HepG2 (cell line): ENCODE measurements around the gene RHOD. TPM values are rescaled to one million over a fixed set of nuclear protein-coding genes. Genes with fewer than 3 reads are reported as not detected.

Experiments
- ATAC-seq: fragments of 200-7000 bp; cut with Tn5 transposase; 3 replicates; pipeline ENCODE4 v1.9.1; 2020; ENCODE audit warnings: mild to moderate bottlenecking, moderate library complexity
- Bru-seq: library from RNA; stranded (reverse); fragments of 400-500 nt; gene quantifications from one replicate; lab custom pipeline; 2021; lab: Mats Ljungman, UMichigan
- BruChase-seq, 2 experiments: library from RNA; stranded (reverse); fragments of 400-500 nt; gene quantifications; one replicate each; lab custom pipeline; 2021; lab: Mats Ljungman, UMichigan
- BruUV-seq: library from RNA; stranded (reverse); fragments of 400-500 nt; replicated peaks from 2 replicates; lab custom pipeline; 2021; lab: Mats Ljungman, UMichigan
- CTCF ChIA-PET: fragments of 300-600 bp; formaldehyde crosslinking; extraction: SDS; loops from one replicate; lab custom pipeline; 2021; ENCODE audit warnings: low total read pairs, inconsistent platforms, low intra/inter-chr PET ratio; lab: Yijun Ruan, JAX
- POLR2A ChIA-PET: fragments of 350-600 bp; sonication (Branson Sonifier 250); formaldehyde crosslinking; loops from one replicate; lab custom pipeline; 2020; ENCODE audit warnings: antibody characterized with exemption, inconsistent platforms; lab: Yijun Ruan, JAX
- DNase-seq: peaks from one replicate; pipeline ENCODE4 v3.0.0-alpha.2; 2015; ENCODE audit warnings: low spot score
- FAIRE-seq: peaks from 3 replicates; lab custom pipeline; 2011; peaks lifted over from hg19 to GRCh38; lab: Jason Lieb, UNC
- H2AFZ ChIP-seq: one replicate; pipeline ENCODE4 v1.6.1; 2011; ENCODE audit warnings: low read length, inconsistent platforms
- H3K27ac ChIP-seq: fragments of 300-600 bp; 3 replicates; pipeline ENCODE4 v1.8.0; 2011; ENCODE audit warnings: mixed run types, mild to moderate bottlenecking, mixed read lengths, low read length, inconsistent platforms; ENCODE audit not compliant: insufficient read depth; ENCODE audit errors: extremely low read length
- H3K27me3 ChIP-seq, 2 experiments: fragments of 200-600 bp in 1 of 2; 2 replicates in 1 of 2; 3 replicates in 1 of 2; pipeline versions ENCODE4 v1.6.0 to v1.8.0; 2011; ENCODE audit warnings: low read length in 2 of 2, mild to moderate bottlenecking in 2 of 2, moderate library complexity in 2 of 2, inconsistent platforms in 1 of 2; ENCODE audit not compliant: insufficient read depth in 2 of 2, control insufficient read depth in 1 of 2
- H3K36me3 ChIP-seq, 2 experiments: fragments of 200-600 bp in 1 of 2; replicated peaks in 1 of 2; 2 replicates in 1 of 2; 3 replicates in 1 of 2; pipeline versions ENCODE4 v1.5.1 to v1.8.0; 2011; ENCODE audit warnings: low read length in 2 of 2, inconsistent platforms in 1 of 2; ENCODE audit not compliant: insufficient read depth in 2 of 2, control insufficient read depth in 1 of 2
- H3K4me1 ChIP-seq: 2 replicates; pipeline ENCODE4 v1.5.1; 2012; ENCODE audit warnings: low read length, inconsistent platforms; ENCODE audit not compliant: insufficient read depth
- H3K4me2 ChIP-seq: 2 replicates; pipeline ENCODE4 v1.6.0; 2011; ENCODE audit warnings: low read depth, low read length, inconsistent platforms
- H3K4me3 ChIP-seq, 3 experiments: fragments of 200-600 bp in 1 of 3; sonication (generic), shearing (Covaris generic) in 1 of 3; replicated peaks in 1 of 3; 2 replicates each; pipeline ENCODE4 v1.5.1; 2011 to 2016; ENCODE audit warnings: low read length in 3 of 3, inconsistent platforms in 2 of 3, low read depth in 2 of 3, mild to moderate bottlenecking in 2 of 3, control low read depth in 1 of 3, mixed read lengths in 1 of 3; ENCODE audit not compliant: insufficient read depth in 1 of 3
- H3K79me2 ChIP-seq: one replicate; pipeline ENCODE4 v1.6.1; 2011; ENCODE audit warnings: low read length, inconsistent platforms; ENCODE audit not compliant: insufficient read depth
- H3K9ac ChIP-seq: 2 replicates; pipeline ENCODE4 v1.6.0; 2011; ENCODE audit warnings: mild to moderate bottlenecking, low read depth, low read length, inconsistent platforms; ENCODE audit not compliant: insufficient read depth
- H3K9me3 ChIP-seq: 2 replicates; pipeline ENCODE4 v1.5.1; 2012; ENCODE audit warnings: mild to moderate bottlenecking, low read length
- H4K20me1 ChIP-seq: 2 replicates; pipeline ENCODE4 v1.6.0; 2011; ENCODE audit warnings: inconsistent platforms, mild to moderate bottlenecking, low read length, moderate library complexity; ENCODE audit not compliant: insufficient read depth
- ADNP ChIP-seq: sonication (generic); formaldehyde crosslinking; IDR thresholded peaks from 2 replicates; pipeline ENCODE4 v1.4.0; 2020; ENCODE audit warnings: missing genetic modification reagents
- CHCHD3 ChIP-seq: sonication (generic); formaldehyde crosslinking; IDR thresholded peaks from 2 replicates; pipeline ENCODE4 v1.8.0; 2022; ENCODE audit warnings: mild to moderate bottlenecking, missing genetic modification reagents, moderate library complexity
- MIER3 ChIP-seq: IDR thresholded peaks from 2 replicates; pipeline ENCODE4 v1.6.1; 2016; ENCODE audit warnings: missing compliant biosample characterization, borderline replicate concordance
- SETDB1 ChIP-seq: sonication (generic); formaldehyde crosslinking; IDR thresholded peaks from 2 replicates; pipeline ENCODE4 v1.5.1; 2020; ENCODE audit warnings: missing genetic modification reagents, mild to moderate bottlenecking, borderline replicate concordance
- ZBTB44 ChIP-seq: sonication (generic); formaldehyde crosslinking; IDR thresholded peaks from 2 replicates; pipeline ENCODE4 v1.4.0; 2020; ENCODE audit warnings: missing genetic modification reagents
- ZFP37 ChIP-seq: sonication (generic); formaldehyde crosslinking; IDR thresholded peaks from 2 replicates; pipeline ENCODE4 v1.4.0; 2020; ENCODE audit warnings: missing genetic modification reagents, borderline replicate concordance
- ZKSCAN5 ChIP-seq: sonication (generic); formaldehyde crosslinking; IDR thresholded peaks from 2 replicates; pipeline ENCODE4 v1.5.1; 2020; ENCODE audit warnings: mild to moderate bottlenecking, missing genetic modification reagents
- ZNF589 ChIP-seq: sonication (generic); formaldehyde crosslinking; conservative IDR thresholded peaks from 2 replicates; pipeline ENCODE4 v1.8.0; 2022; ENCODE audit warnings: mild to moderate bottlenecking, moderate library complexity, missing genetic modification reagents
- WGBS: methylation state at CpG from one replicate; pipeline ENCODE4 v1.1.6; 2017; ENCODE audit warnings: low lambda C conversion rate; 5-methylcytosine and 5-hydroxymethylcytosine counted together
- in situ Hi-C: cut with HindIII; loops from 2 replicates; pipeline ENCODE4 v1.10.0; 2017; ENCODE audit warnings: low pct_unique_long_range_greater_than_20kb; ENCODE audit not compliant: extremely low pct_ligation_motif_present
- intact Hi-C: fragments of 100-400 bp; cut with micrococcal nuclease; formaldehyde crosslinking; loops from one replicate; pipeline ENCODE4 v1.10.0; 2022; ENCODE audit not compliant: unreplicated experiment
- long read RNA-seq, 2 experiments: library from RNA in 1 of 2; library from polyadenylated mRNA in 1 of 2; stranded (forward) in 1 of 2; unstranded in 1 of 2; transcript quantifications; one replicate each; pipeline ENCODE4 v2.0.0, GENCODE V29; 2019 to 2022
- polyA minus RNA-seq, 3 experiments: library from RNA; depleted of rRNA, polyadenylated mRNA; stranded (reverse); fragments of >200 nt; gene quantifications; 2 replicates each; pipeline ENCODE4 v1.2.3, GENCODE V29; 2011; ENCODE audit warnings: low replicate concordance in 1 of 3
- polyA plus RNA-seq, 8 experiments: library from polyadenylated mRNA; depleted of rRNA in 3 of 8; stranded (reverse) in 7 of 8; unstranded in 1 of 8; fragments of >200 nt; fragmentation: Illumina TruSeq in 4 of 8; extraction: Trizol in 4 of 8; gene quantifications; 2 replicates each; pipeline versions ENCODE4 v1.2.1 to v1.2.3, GENCODE V29; 2011 to 2016; ENCODE audit warnings: low read depth in 4 of 8, missing spikeins in 1 of 8, mixed read lengths in 1 of 8; ENCODE audit not compliant: insufficient read depth in 1 of 8
- total RNA-seq, 5 experiments: library from RNA; depleted of rRNA; stranded (reverse); fragments of >200 nt; fragmentation: Illumina TruSeq; extraction: Trizol; gene quantifications; 2 replicates each; pipeline ENCODE4 v1.2.3, GENCODE V29; 2016; ENCODE audit warnings: low read depth in 1 of 5
- TF ChIP-seq, protein P1 (sequence below): IDR thresholded peaks from 2 replicates; pipeline ENCODE4 v1.6.1; 2016; ENCODE audit warnings: missing genetic modification reagents, missing compliant biosample characterization
- TF ChIP-seq, protein P2 (sequence below): sonication (generic); formaldehyde crosslinking; IDR thresholded peaks from 2 replicates; pipeline ENCODE4 v1.4.0; 2020; ENCODE audit warnings: missing genetic modification reagents

RHOD gene, protein sequence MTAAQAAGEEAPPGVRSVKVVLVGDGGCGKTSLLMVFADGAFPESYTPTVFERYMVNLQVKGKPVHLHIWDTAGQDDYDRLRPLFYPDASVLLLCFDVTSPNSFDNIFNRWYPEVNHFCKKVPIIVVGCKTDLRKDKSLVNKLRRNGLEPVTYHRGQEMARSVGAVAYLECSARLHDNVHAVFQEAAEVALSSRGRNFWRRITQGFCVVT
- 0.27 and 0.29 TPM in 2 replicates for total RNA-seq (2016; rRNA removed; fragmentation: Illumina TruSeq; extraction: Trizol)
- 0.88 and 0.91 TPM in 2 replicates for total RNA-seq (2016; cell fraction: cytosol; rRNA removed; fragmentation: Illumina TruSeq; extraction: Trizol; ENCODE audit: low read depth)
- total RNA-seq (2016; cell fraction: insoluble cytoplasmic fraction; rRNA removed; fragmentation: Illumina TruSeq; extraction: Trizol), result 0.32 and 0.33 TPM in 2 replicates
- total RNA-seq (2016; cell fraction: membrane; rRNA removed; fragmentation: Illumina TruSeq; extraction: Trizol), result 0.76 and 0.93 TPM in 2 replicates
- 0.34 TPM in 1 of 2 replicates, not detected in the other for total RNA-seq (2016; cell fraction: nucleus; rRNA removed; fragmentation: Illumina TruSeq; extraction: Trizol)
- 0.98 and 1.7 TPM in 2 replicates for polyA plus RNA-seq (2011; rRNA removed)
- 2.1 and 3.1 TPM in 2 replicates for polyA plus RNA-seq (2011; cell fraction: cytosol; rRNA removed)
- polyA plus RNA-seq (2011; cell fraction: nucleus; rRNA removed), result 0.66 and 1.1 TPM in 2 replicates
- polyA plus RNA-seq (2012), result 0.47 and 1.2 TPM in 2 replicates
- 1.6 and 1.9 TPM in 2 replicates for polyA plus RNA-seq (2016; cell fraction: cytosol; fragmentation: Illumina TruSeq; extraction: Trizol; ENCODE audit: low read depth)
- polyA plus RNA-seq (2016; cell fraction: insoluble cytoplasmic fraction; fragmentation: Illumina TruSeq; extraction: Trizol; ENCODE audit: low read depth), result 0.78 and 0.84 TPM in 2 replicates
- 1.1 and 1.4 TPM in 2 replicates for polyA plus RNA-seq (2016; cell fraction: membrane; fragmentation: Illumina TruSeq; extraction: Trizol; ENCODE audit: low read depth)
- 0.71 TPM in 1 of 2 replicates, not detected in the other for polyA plus RNA-seq (2016; cell fraction: nucleus; fragmentation: Illumina TruSeq; extraction: Trizol; ENCODE audit: insufficient read depth, low read depth)
- 2.0 and 37.6 TPM in 2 replicates for polyA minus RNA-seq (2011; rRNA and poly(A)+ RNA removed; ENCODE audit: low replicate concordance)
- polyA minus RNA-seq (2011; cell fraction: cytosol; rRNA and poly(A)+ RNA removed), result 1.7 and 2.0 TPM in 2 replicates
- polyA minus RNA-seq (2011; cell fraction: nucleus; rRNA and poly(A)+ RNA removed), result 0.90 TPM in 1 of 2 replicates, not detected in the other
- percentile 20 among the genes with signal in this experiment for Bru-seq, nascent RNA
- percentile 25 among the genes with signal in this experiment for BruChase-seq, experiment 1, labeled RNA remaining after a 6-hour chase
- percentile 12 among the genes with signal in this experiment for BruChase-seq, experiment 2, labeled RNA remaining after a 2-hour chase
- long read RNA-seq, experiment 1, partial matches to known transcripts, result 0 of 4 reads
- long read RNA-seq, experiment 1, other reads (novel, unspliced or antisense), result 1 of 4 reads
- long read RNA-seq, experiment 2, transcript RHOD-201 (5 exons, 1,129 nt), result major isoform, 12 of 13 reads
- long read RNA-seq, experiment 2, partial matches to known transcripts, result 0 of 13 reads
- long read RNA-seq, experiment 2, other reads (novel, unspliced or antisense), result 1 of 13 reads

- no peaks in the 10 kb centered on the region for H3K79me2 ChIP-seq
- peak within 1 kb of the TSS; percentile 59 to 78 (median 64) for H3K4me3 ChIP-seq
- intact Hi-C loops (no loop called here), in situ Hi-C loops (no loop called here)
- no peaks in the 10 kb centered on the region for H3K36me3 ChIP-seq
- H3K9ac ChIP-seq, result peak within 1 kb of the TSS; percentile 63
- H3K27me3 ChIP-seq, result peaks cover 1 to 23% of the 10 kb centered on the region in 2 experiments; a peak in 1 of 5 replicates
- ChIA-PET POLR2A (no interaction called here), CTCF (no interaction called here)
- H3K9me3 ChIP-seq, result no peaks in the 10 kb centered on the region
- ATAC-seq (peak; percentile 70), DNase-seq (no peak), FAIRE-seq (no peak)
- no peak within 1 kb of the TSS for H2AFZ ChIP-seq
- peaks cover 63% of the 10 kb centered on the region for H3K4me1 ChIP-seq
- WGBS, result 7% methylated on average over 3 of the region's 72 CpGs
- H4K20me1 ChIP-seq, result no peaks in the 10 kb centered on the region
- H3K27ac ChIP-seq, result no peak within 1 kb of the TSS
- H3K4me2 ChIP-seq, result peak within 1 kb of the TSS; percentile 92
- no TSS peak for BruUV-seq
- TF ChIP-seq CHCHD3 (CRISPR knock-in tag) (no peak), ZKSCAN5 (CRISPR knock-in tag) (no peak), MIER3 (CRISPR knock-in tag) (no peak), ZFP37 (CRISPR knock-in tag) (no peak), ZNF589 (CRISPR knock-in tag) (no peak), ZBTB44 (CRISPR knock-in tag) (no peak), ADNP (CRISPR knock-in tag) (no peak), SETDB1 (CRISPR knock-in tag) (no peak)
- TF ChIP-seq, protein P1, sequence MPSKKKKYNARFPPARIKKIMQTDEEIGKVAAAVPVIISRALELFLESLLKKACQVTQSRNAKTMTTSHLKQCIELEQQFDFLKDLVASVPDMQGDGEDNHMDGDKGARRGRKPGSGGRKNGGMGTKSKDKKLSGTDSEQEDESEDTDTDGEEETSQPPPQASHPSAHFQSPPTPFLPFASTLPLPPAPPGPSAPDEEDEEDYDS (CRISPR knock-in tag), result no peak
- TF ChIP-seq, protein P2, sequence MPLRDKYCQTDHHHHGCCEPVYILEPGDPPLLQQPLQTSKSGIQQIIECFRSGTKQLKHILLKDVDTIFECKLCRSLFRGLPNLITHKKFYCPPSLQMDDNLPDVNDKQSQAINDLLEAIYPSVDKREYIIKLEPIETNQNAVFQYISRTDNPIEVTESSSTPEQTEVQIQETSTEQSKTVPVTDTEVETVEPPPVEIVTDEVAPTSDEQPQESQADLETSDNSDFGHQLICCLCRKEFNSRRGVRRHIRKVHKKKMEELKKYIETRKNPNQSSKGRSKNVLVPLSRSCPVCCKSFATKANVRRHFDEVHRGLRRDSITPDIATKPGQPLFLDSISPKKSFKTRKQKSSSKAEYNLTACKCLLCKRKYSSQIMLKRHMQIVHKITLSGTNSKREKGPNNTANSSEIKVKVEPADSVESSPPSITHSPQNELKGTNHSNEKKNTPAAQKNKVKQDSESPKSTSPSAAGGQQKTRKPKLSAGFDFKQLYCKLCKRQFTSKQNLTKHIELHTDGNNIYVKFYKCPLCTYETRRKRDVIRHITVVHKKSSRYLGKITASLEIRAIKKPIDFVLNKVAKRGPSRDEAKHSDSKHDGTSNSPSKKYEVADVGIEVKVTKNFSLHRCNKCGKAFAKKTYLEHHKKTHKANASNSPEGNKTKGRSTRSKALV (CRISPR knock-in tag), result peak; percentile 71; the same call in 1 of the 2 replicates
Observed at GRCh38 chr11:67056267-67057204, at the start of gene RHOD. RHOD (plus strand) TSS chr11:67056847; CDS start chr11:67056903, 56 bp downstream.
